HepG2 (cell line): Measurements from ENCODE around the gene CFAP210. TPM values are rescaled to one million over a fixed set of nuclear protein-coding genes. Genes with fewer than 3 reads are reported as not detected.

ENCODE experiments used
- ATF1 ChIP-seq: IDR thresholded peaks from 2 replicates; pipeline ENCODE4 v1.6.1; 2016; ENCODE audit warnings: mild to moderate bottlenecking, control low read depth
- FOXJ3 ChIP-seq: sonication (generic); formaldehyde crosslinking; IDR thresholded peaks from 2 replicates; pipeline ENCODE4 v1.4.0; 2020; ENCODE audit warnings: missing genetic modification reagents, mild to moderate bottlenecking, borderline replicate concordance
- HCFC1 ChIP-seq: fragments of 150-350 bp; IDR thresholded peaks from 2 replicates; pipeline ENCODE4 v1.6.1; 2014; ENCODE audit warnings: low read depth, low read length
- NONO ChIP-seq, 2 experiments: fragments of 450-650 bp in 1 of 2; sonication (generic) in 1 of 2; formaldehyde crosslinking in 1 of 2; IDR thresholded peaks in 1 of 2; conservative IDR thresholded peaks in 1 of 2; 2 replicates each; pipeline versions ENCODE4 v1.6.1 to v1.8.0; 2017 to 2022; ENCODE audit warnings: mild to moderate bottlenecking in 1 of 2, missing genetic modification reagents in 1 of 2, moderate library complexity in 1 of 2
- SOX13 ChIP-seq, 3 experiments: fragments of 450-650 bp in 1 of 3; sonication (generic) in 1 of 3; formaldehyde crosslinking in 1 of 3; IDR thresholded peaks in 2 of 3; conservative IDR thresholded peaks in 1 of 3; 2 replicates each; pipeline versions ENCODE4 v1.5.0 to v1.6.1; 2016 to 2020; ENCODE audit warnings: antibody characterized with exemption in 1 of 3, mild to moderate bottlenecking in 1 of 3, missing compliant biosample characterization in 1 of 3, missing genetic modification reagents in 1 of 3, moderate library complexity in 1 of 3
- TMF1 ChIP-seq: sonication (generic); formaldehyde crosslinking; IDR thresholded peaks from 2 replicates; pipeline ENCODE4 v1.8.1; 2022; ENCODE audit warnings: low read depth, missing genetic modification reagents
- U2AF1 ChIP-seq: fragments of 200-400 bp; formaldehyde crosslinking; optimal IDR thresholded peaks from 2 replicates; pipeline ENCODE3; 2017; ENCODE audit warnings: mild to moderate bottlenecking, low read depth, low read length
- ZNF205 ChIP-seq: IDR thresholded peaks from 2 replicates; pipeline ENCODE4 v1.6.1; 2018; ENCODE audit warnings: missing biosample characterization, missing genetic modification reagents
- ZNF225 ChIP-seq: sonication (generic); formaldehyde crosslinking; IDR thresholded peaks from 2 replicates; pipeline ENCODE4 v1.4.0; 2020; ENCODE audit warnings: mild to moderate bottlenecking, missing genetic modification reagents
- ZNF557 ChIP-seq: sonication (generic); formaldehyde crosslinking; IDR thresholded peaks from 2 replicates; pipeline ENCODE4 v1.4.0; 2020; ENCODE audit warnings: missing genetic modification reagents
- polyA plus RNA-seq, 8 experiments: library from polyadenylated mRNA; depleted of rRNA in 3 of 8; stranded (reverse) in 7 of 8; unstranded in 1 of 8; fragments of >200 nt; fragmentation: Illumina TruSeq in 4 of 8; extraction: Trizol in 4 of 8; gene quantifications; 2 replicates each; pipeline versions ENCODE4 v1.2.1 to v1.2.3, GENCODE V29; 2011 to 2016; ENCODE audit warnings: low read depth in 4 of 8, missing spikeins in 1 of 8, mixed read lengths in 1 of 8; ENCODE audit not compliant: insufficient read depth in 1 of 8
- total RNA-seq, 5 experiments: library from RNA; depleted of rRNA; stranded (reverse); fragments of >200 nt; fragmentation: Illumina TruSeq; extraction: Trizol; gene quantifications; 2 replicates each; pipeline ENCODE4 v1.2.3, GENCODE V29; 2016; ENCODE audit warnings: low read depth in 1 of 5
- TF ChIP-seq, protein P1 (sequence below): sonication (generic); formaldehyde crosslinking; IDR thresholded peaks from 2 replicates; pipeline ENCODE4 v1.5.1; 2020; ENCODE audit warnings: mild to moderate bottlenecking, missing genetic modification reagents, borderline replicate concordance
- TF ChIP-seq, protein P2 (sequence below): sonication (generic); formaldehyde crosslinking; IDR thresholded peaks from 2 replicates; pipeline ENCODE4 v1.5.0; 2020; ENCODE audit warnings: mild to moderate bottlenecking, missing genetic modification reagents
- TF ChIP-seq, protein P3 (sequence below), 2 experiments: sonication (generic) in 1 of 2; formaldehyde crosslinking in 1 of 2; IDR thresholded peaks; 2 replicates each; pipeline versions ENCODE4 v1.4.0 to v1.6.1; 2016 to 2020; ENCODE audit warnings: borderline replicate concordance in 1 of 2, low read depth in 1 of 2, mild to moderate bottlenecking in 1 of 2, missing genetic modification reagents in 1 of 2
- TF ChIP-seq, protein P4 (sequence below): sonication (generic); formaldehyde crosslinking; IDR thresholded peaks from 2 replicates; pipeline ENCODE4 v1.4.0; 2020; ENCODE audit warnings: low read depth, mild to moderate bottlenecking, missing genetic modification reagents

The CFAP210 gene
- total and polyA plus RNA-seq, 2 of the 13 experiments (the other 11 are each of a cell fraction or from before 2014, with no cell fraction given): 0.18 TPM; not detected in 1

DNA sequence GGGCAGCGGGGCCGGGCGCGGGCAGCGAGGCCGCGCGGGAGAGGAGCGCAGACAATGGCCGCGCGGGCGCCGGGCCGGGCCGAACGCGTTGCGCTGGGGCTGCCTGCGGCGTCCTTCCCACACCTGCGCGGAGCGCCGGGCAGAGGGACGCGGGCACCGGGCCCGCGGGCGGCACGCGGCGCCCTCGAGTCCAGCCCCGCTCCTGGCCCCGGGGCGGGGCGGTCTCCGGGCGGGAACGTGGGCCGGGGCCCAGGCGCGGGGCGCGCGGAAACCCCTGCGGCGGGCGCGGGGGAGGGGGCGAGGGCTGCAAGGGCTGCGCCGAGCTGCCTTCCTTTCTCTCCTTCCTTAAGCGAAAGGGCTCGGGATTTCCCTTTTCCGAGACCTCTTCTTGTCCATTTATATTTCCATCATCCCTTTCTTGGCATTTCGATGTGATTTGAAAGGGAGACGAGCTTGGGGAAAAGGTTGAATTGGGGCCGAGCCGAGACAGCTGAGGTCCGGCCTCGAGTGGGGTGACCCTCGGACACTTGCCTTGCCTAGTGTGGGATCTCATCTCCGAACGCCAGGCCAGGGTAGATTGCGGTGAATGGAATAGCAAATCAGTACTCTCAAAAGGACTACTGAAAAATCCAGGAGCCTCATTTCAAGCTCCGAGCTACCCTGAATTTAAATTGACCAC, 40.1 kb upstream of the CFAP210 start (continued):
- TF ChIP-seq, protein P1, sequence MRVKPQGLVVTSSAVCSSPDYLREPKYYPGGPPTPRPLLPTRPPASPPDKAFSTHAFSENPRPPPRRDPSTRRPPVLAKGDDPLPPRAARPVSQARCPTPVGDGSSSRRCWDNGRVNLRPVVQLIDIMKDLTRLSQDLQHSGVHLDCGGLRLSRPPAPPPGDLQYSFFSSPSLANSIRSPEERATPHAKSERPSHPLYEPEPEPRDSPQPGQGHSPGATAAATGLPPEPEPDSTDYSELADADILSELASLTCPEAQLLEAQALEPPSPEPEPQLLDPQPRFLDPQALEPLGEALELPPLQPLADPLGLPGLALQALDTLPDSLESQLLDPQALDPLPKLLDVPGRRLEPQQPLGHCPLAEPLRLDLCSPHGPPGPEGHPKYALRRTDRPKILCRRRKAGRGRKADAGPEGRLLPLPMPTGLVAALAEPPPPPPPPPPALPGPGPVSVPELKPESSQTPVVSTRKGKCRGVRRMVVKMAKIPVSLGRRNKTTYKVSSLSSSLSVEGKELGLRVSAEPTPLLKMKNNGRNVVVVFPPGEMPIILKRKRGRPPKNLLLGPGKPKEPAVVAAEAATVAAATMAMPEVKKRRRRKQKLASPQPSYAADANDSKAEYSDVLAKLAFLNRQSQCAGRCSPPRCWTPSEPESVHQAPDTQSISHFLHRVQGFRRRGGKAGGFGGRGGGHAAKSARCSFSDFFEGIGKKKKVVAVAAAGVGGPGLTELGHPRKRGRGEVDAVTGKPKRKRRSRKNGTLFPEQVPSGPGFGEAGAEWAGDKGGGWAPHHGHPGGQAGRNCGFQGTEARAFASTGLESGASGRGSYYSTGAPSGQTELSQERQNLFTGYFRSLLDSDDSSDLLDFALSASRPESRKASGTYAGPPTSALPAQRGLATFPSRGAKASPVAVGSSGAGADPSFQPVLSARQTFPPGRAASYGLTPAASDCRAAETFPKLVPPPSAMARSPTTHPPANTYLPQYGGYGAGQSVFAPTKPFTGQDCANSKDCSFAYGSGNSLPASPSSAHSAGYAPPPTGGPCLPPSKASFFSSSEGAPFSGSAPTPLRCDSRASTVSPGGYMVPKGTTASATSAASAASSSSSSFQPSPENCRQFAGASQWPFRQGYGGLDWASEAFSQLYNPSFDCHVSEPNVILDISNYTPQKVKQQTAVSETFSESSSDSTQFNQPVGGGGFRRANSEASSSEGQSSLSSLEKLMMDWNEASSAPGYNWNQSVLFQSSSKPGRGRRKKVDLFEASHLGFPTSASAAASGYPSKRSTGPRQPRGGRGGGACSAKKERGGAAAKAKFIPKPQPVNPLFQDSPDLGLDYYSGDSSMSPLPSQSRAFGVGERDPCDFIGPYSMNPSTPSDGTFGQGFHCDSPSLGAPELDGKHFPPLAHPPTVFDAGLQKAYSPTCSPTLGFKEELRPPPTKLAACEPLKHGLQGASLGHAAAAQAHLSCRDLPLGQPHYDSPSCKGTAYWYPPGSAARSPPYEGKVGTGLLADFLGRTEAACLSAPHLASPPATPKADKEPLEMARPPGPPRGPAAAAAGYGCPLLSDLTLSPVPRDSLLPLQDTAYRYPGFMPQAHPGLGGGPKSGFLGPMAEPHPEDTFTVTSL (CRISPR knock-in tag): no peak
- TF ChIP-seq FOXJ3 (CRISPR knock-in tag): no peak
- no peak for TF ChIP-seq ATF1 (CRISPR knock-in tag)
- TF ChIP-seq ZNF205: no peak
- TF ChIP-seq, protein P2, sequence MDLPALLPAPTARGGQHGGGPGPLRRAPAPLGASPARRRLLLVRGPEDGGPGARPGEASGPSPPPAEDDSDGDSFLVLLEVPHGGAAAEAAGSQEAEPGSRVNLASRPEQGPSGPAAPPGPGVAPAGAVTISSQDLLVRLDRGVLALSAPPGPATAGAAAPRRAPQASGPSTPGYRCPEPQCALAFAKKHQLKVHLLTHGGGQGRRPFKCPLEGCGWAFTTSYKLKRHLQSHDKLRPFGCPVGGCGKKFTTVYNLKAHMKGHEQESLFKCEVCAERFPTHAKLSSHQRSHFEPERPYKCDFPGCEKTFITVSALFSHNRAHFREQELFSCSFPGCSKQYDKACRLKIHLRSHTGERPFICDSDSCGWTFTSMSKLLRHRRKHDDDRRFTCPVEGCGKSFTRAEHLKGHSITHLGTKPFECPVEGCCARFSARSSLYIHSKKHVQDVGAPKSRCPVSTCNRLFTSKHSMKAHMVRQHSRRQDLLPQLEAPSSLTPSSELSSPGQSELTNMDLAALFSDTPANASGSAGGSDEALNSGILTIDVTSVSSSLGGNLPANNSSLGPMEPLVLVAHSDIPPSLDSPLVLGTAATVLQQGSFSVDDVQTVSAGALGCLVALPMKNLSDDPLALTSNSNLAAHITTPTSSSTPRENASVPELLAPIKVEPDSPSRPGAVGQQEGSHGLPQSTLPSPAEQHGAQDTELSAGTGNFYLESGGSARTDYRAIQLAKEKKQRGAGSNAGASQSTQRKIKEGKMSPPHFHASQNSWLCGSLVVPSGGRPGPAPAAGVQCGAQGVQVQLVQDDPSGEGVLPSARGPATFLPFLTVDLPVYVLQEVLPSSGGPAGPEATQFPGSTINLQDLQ (CRISPR knock-in tag): peak; percentile 26; the same call in 1 of the 2 replicates
- TF ChIP-seq, protein P3, sequence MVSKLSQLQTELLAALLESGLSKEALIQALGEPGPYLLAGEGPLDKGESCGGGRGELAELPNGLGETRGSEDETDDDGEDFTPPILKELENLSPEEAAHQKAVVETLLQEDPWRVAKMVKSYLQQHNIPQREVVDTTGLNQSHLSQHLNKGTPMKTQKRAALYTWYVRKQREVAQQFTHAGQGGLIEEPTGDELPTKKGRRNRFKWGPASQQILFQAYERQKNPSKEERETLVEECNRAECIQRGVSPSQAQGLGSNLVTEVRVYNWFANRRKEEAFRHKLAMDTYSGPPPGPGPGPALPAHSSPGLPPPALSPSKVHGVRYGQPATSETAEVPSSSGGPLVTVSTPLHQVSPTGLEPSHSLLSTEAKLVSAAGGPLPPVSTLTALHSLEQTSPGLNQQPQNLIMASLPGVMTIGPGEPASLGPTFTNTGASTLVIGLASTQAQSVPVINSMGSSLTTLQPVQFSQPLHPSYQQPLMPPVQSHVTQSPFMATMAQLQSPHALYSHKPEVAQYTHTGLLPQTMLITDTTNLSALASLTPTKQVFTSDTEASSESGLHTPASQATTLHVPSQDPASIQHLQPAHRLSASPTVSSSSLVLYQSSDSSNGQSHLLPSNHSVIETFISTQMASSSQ (IDR thresholded peaks at IDR 0.05; ENCODE audit: low read depth): no peak
- TF ChIP-seq, protein P3 (CRISPR knock-in tag; IDR thresholded peaks at IDR 0.05; ENCODE audit: borderline replicate concordance): no peak
- TF ChIP-seq NONO (IDR thresholded peaks at IDR 0.05): no peak
- TF ChIP-seq NONO (CRISPR knock-in tag; conservative IDR thresholded peaks at IDR 0.05): no peak; the same call in 1 of the 2 replicates
- no peak for TF ChIP-seq U2AF1
- TF ChIP-seq SOX13 (IDR thresholded peaks at IDR 0.05): no peak
- no peak for TF ChIP-seq SOX13 (CRISPR knock-in tag; conservative IDR thresholded peaks at IDR 0.05 in 1 of 2, IDR thresholded peaks at IDR 0.05 in 1 of 2)
- no peak for TF ChIP-seq ZNF225 (CRISPR knock-in tag)
- TF ChIP-seq ZNF557 (CRISPR knock-in tag): no peak
- TF ChIP-seq TMF1 (CRISPR knock-in tag): peak; percentile 69
- no peak for TF ChIP-seq HCFC1
- TF ChIP-seq, protein P4, sequence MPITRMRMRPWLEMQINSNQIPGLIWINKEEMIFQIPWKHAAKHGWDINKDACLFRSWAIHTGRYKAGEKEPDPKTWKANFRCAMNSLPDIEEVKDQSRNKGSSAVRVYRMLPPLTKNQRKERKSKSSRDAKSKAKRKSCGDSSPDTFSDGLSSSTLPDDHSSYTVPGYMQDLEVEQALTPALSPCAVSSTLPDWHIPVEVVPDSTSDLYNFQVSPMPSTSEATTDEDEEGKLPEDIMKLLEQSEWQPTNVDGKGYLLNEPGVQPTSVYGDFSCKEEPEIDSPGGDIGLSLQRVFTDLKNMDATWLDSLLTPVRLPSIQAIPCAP (CRISPR knock-in tag): no peak
